H1 (cell line): ENCODE measurements around the gene DIP2B. TPM values are rescaled to one million over a fixed set of nuclear protein-coding genes. Genes with fewer than 3 reads are reported as not detected.

ENCODE experiments used
- CTCF ChIA-PET: fragments of 300-600 bp; sonication (Branson Sonifier 250); formaldehyde crosslinking; loops from one replicate; lab custom pipeline; 2021; ENCODE audit not compliant: partially characterized antibody; lab: Charles Lee
- POLR2A ChIA-PET: fragments of 300-600 bp; sonication (Branson Sonifier 250); formaldehyde crosslinking; loops from one replicate; lab custom pipeline; 2021; ENCODE audit warnings: inconsistent platforms; ENCODE audit not compliant: partially characterized antibody; lab: Charles Lee
- DNase-seq, 2 experiments: peaks; one replicate each; pipeline versions ENCODE4 v3.0.0 to v3.0.0-alpha.2; 2010 to 2022; ENCODE audit warnings: low spot score in 2 of 2, low read depth in 1 of 2, mixed read lengths in 1 of 2
- FAIRE-seq: peaks from 2 replicates; lab custom pipeline; 2011; peaks lifted over from hg19 to GRCh38; lab: Jason Lieb, UNC
- H2AFZ ChIP-seq: 2 replicates; pipeline ENCODE4 v1.8.1; 2012; ENCODE audit warnings: low read length, inconsistent platforms
- H2AK5ac ChIP-seq: 2 replicates; pipeline ENCODE4 v1.6.1; 2013; ENCODE audit warnings: low read depth, low read length
- H2BK120ac ChIP-seq: replicated peaks from 2 replicates; pipeline ENCODE3; 2013; ENCODE audit warnings: low read depth, low read length, inconsistent platforms
- H2BK12ac ChIP-seq: 2 replicates; pipeline ENCODE4 v1.6.1; 2013; ENCODE audit warnings: low read depth, low read length
- H2BK15ac ChIP-seq: 2 replicates; pipeline ENCODE4 v1.6.1; 2013; ENCODE audit warnings: low read length
- H2BK20ac ChIP-seq: 2 replicates; pipeline ENCODE4 v1.6.1; 2013; ENCODE audit warnings: low read length
- H2BK5ac ChIP-seq: 2 replicates; pipeline ENCODE4 v1.6.1; 2013; ENCODE audit warnings: low read depth, low read length
- H3K14ac ChIP-seq: 2 replicates; pipeline ENCODE4 v1.6.1; 2013; ENCODE audit warnings: inconsistent platforms; ENCODE audit not compliant: insufficient read length
- H3K18ac ChIP-seq: 2 replicates; pipeline ENCODE4 v1.6.1; 2013; ENCODE audit warnings: low read length; ENCODE audit errors: extremely low read depth
- H3K23ac ChIP-seq: 2 replicates; pipeline ENCODE4 v1.6.1; 2013; ENCODE audit warnings: inconsistent platforms; ENCODE audit not compliant: insufficient read length
- H3K23me2 ChIP-seq: 2 replicates; pipeline ENCODE4 v1.6.1; 2013; ENCODE audit warnings: low read depth, low read length
- H3K27ac ChIP-seq: 2 replicates; pipeline ENCODE4 v1.6.1; 2011; ENCODE audit warnings: low read depth, low read length, inconsistent platforms
- H3K27me3 ChIP-seq, 4 experiments: replicated peaks in 1 of 4; 1 replicate in 1 of 4; 2 replicates in 3 of 4; pipeline versions ENCODE4 v1.6.1 to v1.8.1; 2011 to 2013; ENCODE audit warnings: low read length in 3 of 4, mild to moderate bottlenecking in 3 of 4, inconsistent platforms in 2 of 4, mixed read lengths in 2 of 4, moderate library complexity in 1 of 4; ENCODE audit not compliant: control insufficient read depth in 3 of 4, insufficient read depth in 3 of 4; ENCODE audit errors: extremely low read depth in 1 of 4
- H3K36me3 ChIP-seq, 4 experiments: 2 replicates each; pipeline versions ENCODE4 v1.6.1 to v1.8.1; 2011 to 2013; ENCODE audit warnings: mild to moderate bottlenecking in 4 of 4, low read length in 3 of 4, moderate library complexity in 2 of 4, control low read depth in 1 of 4, inconsistent platforms in 1 of 4; ENCODE audit not compliant: insufficient read depth in 4 of 4, control insufficient read depth in 2 of 4
- H3K4ac ChIP-seq: replicated peaks from 2 replicates; pipeline ENCODE3; 2013; ENCODE audit warnings: low read length, low read depth, mixed read lengths, inconsistent platforms; ENCODE audit not compliant: insufficient read length
- H3K4me1 ChIP-seq, 4 experiments: replicated peaks in 1 of 4; 1 replicate in 1 of 4; 2 replicates in 3 of 4; pipeline versions ENCODE4 v1.6.1 to v1.8.1; 2011 to 2013; ENCODE audit warnings: low read length in 3 of 4, inconsistent platforms in 2 of 4, mixed read lengths in 1 of 4; ENCODE audit not compliant: insufficient read depth in 4 of 4, control insufficient read depth in 3 of 4
- H3K4me2 ChIP-seq, 2 experiments: 2 replicates each; pipeline versions ENCODE4 v1.6.1 to v1.8.1; 2011 to 2013; ENCODE audit warnings: low read depth in 2 of 2, low read length in 2 of 2, control low read depth in 1 of 2, inconsistent platforms in 1 of 2, mild to moderate bottlenecking in 1 of 2; ENCODE audit not compliant: insufficient read depth in 1 of 2
- H3K4me3 ChIP-seq, 4 experiments: fragments of 200-600, 300-600 bp in 1 of 4; sonication (generic), shearing (Covaris generic), sonication (Bioruptor Twin) in 1 of 4; 2 replicates each; pipeline versions ENCODE4 v1.5.1 to v1.8.1; 2011 to 2016; ENCODE audit warnings: low read length in 4 of 4, low read depth in 3 of 4, control low read depth in 2 of 4, inconsistent platforms in 2 of 4, mild to moderate bottlenecking in 2 of 4, mixed read lengths in 1 of 4, moderate library complexity in 1 of 4; ENCODE audit not compliant: insufficient read depth in 2 of 4; ENCODE audit errors: extremely low read depth in 1 of 4
- H3K56ac ChIP-seq: replicated peaks from 2 replicates; pipeline ENCODE3; 2013; ENCODE audit warnings: low read depth, mild to moderate bottlenecking, mixed read lengths, low read length, inconsistent platforms; ENCODE audit not compliant: insufficient read length
- H3K79me1 ChIP-seq: 2 replicates; pipeline ENCODE4 v1.6.1; 2013; ENCODE audit warnings: low read depth, low read length, control low read depth
- H3K79me2 ChIP-seq, 2 experiments: 2 replicates each; pipeline versions ENCODE4 v1.6.1 to v1.8.1; 2012 to 2013; ENCODE audit warnings: low read length in 2 of 2, mild to moderate bottlenecking in 2 of 2, inconsistent platforms in 1 of 2; ENCODE audit not compliant: insufficient read depth in 2 of 2, control insufficient read depth in 1 of 2
- H3K9ac ChIP-seq, 4 experiments: replicated peaks in 1 of 4; 1 replicate in 1 of 4; 2 replicates in 3 of 4; pipeline versions ENCODE4 v1.6.1 to v1.8.1; 2011 to 2013; ENCODE audit warnings: low read depth in 3 of 4, low read length in 3 of 4, control low read depth in 2 of 4, mild to moderate bottlenecking in 2 of 4, moderate library complexity in 2 of 4, inconsistent platforms in 1 of 4; ENCODE audit errors: extremely low read depth in 1 of 4
- H3K9me3 ChIP-seq, 2 experiments: 2 replicates each; pipeline versions ENCODE4 v1.6.1 to v1.8.1; 2012 to 2013; ENCODE audit warnings: mild to moderate bottlenecking in 2 of 2, moderate library complexity in 2 of 2, control low read depth in 1 of 2, inconsistent platforms in 1 of 2, low read depth in 1 of 2, low read length in 1 of 2, mixed read lengths in 1 of 2; ENCODE audit not compliant: insufficient read depth in 2 of 2
- H4K20me1 ChIP-seq, 2 experiments: replicated peaks in 1 of 2; 2 replicates each; pipeline versions ENCODE3 to v1.8.1; 2011 to 2013; ENCODE audit warnings: inconsistent platforms in 2 of 2, low read length in 2 of 2, mild to moderate bottlenecking in 1 of 2; ENCODE audit not compliant: insufficient read depth in 2 of 2, control insufficient read depth in 1 of 2
- H4K5ac ChIP-seq: 2 replicates; pipeline ENCODE4 v1.6.1; 2013; ENCODE audit warnings: low read length, low read depth, mixed read lengths, inconsistent platforms; ENCODE audit not compliant: insufficient read length
- H4K8ac ChIP-seq: 2 replicates; pipeline ENCODE4 v1.8.0; 2013; ENCODE audit warnings: mild to moderate bottlenecking, moderate library complexity, low read length, inconsistent platforms; ENCODE audit not compliant: insufficient read depth; ENCODE audit errors: extremely low read depth
- H4K91ac ChIP-seq: replicated peaks from 2 replicates; pipeline ENCODE3; 2013; ENCODE audit warnings: low read length, mixed read lengths, inconsistent platforms; ENCODE audit not compliant: insufficient read length
- TEAD4 ChIP-seq: IDR thresholded peaks from 2 replicates; pipeline ENCODE4 v1.6.1; 2012; ENCODE audit warnings: low read depth, low read length, inconsistent platforms, mixed read lengths
- WGBS, 2 experiments: shearing (Covaris generic) in 1 of 2; methylation state at CpG; one replicate each; pipeline versions ENCODE4 v1.1.6 to v1.1.7; 2013 to 2015; ENCODE audit warnings: low lambda C conversion rate in 2 of 2, mixed read lengths in 2 of 2, inconsistent platforms in 1 of 2, low coverage in 1 of 2, missing lambda C conversion rate in 1 of 2; ENCODE audit not compliant: insufficient replicate concordance in 2 of 2, insufficient coverage in 1 of 2, insufficient read length in 1 of 2; ENCODE audit errors: extremely low coverage in 1 of 2, missing lambda C conversion rate in 1 of 2; 5-methylcytosine and 5-hydroxymethylcytosine counted together
- polyA plus RNA-seq, 7 experiments: library from polyadenylated mRNA; depleted of rRNA in 3 of 7; stranded (reverse) in 5 of 7; unstranded in 2 of 7; fragments of >200 nt in 5 of 7; fragments of 200-250 nt in 2 of 7; gene quantifications; 1 replicate in 5 of 7; 2 replicates in 1 of 7; 4 replicates in 1 of 7; pipeline versions ENCODE4 v1.2.1 to v1.2.3, GENCODE V29; 2011 to 2013; ENCODE audit warnings: missing spikeins in 2 of 7, mixed read lengths in 2 of 7
- total RNA-seq: library from RNA; stranded (reverse); fragmentation: NEBNext Ultra II Directional; extraction: Animal tissue kit (Norgen Biotek cat#: 25700); gene quantifications from 2 replicates; pipeline ENCODE4 v1.2.1, GENCODE V29; 2021

DIP2B gene
- total and polyA plus RNA-seq, 2 of the 8 experiments (the other 6 are each of a cell fraction or from before 2014, with no cell fraction given) = 11.1 to 29.6 TPM

GRCh38 chr12:50711121-50711520 lies 206.3 kb downstream of the DIP2B start:
- 92% methylated on average over 6 of the region's 6 CpGs; no CpG with 5 or more reads in 1 of the 2 experiments for WGBS, 2 experiments
- Histone ChIP-seq H2BK20ac (no peak overlapping the region), H4K5ac (no peak overlapping the region), H3K4me1 (no peaks in the 10 kb centered on the region), H2BK5ac (no peak overlapping the region), H3K14ac (no peak overlapping the region), H3K79me2 (no peaks in the 10 kb centered on the region), H2BK12ac (no peak overlapping the region), H3K18ac (no peak overlapping the region), H3K9ac (no peak overlapping the region), H2BK120ac (no peak overlapping the region), H2AK5ac (no peak overlapping the region), H2BK15ac (no peak overlapping the region), H3K27ac (no peak overlapping the region), H3K4me3 (no peak overlapping the region), H3K4ac (no peak overlapping the region), H3K56ac (no peak overlapping the region), H2AFZ (no peak overlapping the region), H3K79me1 (no peaks in the 10 kb centered on the region), H4K8ac (no peak overlapping the region), H3K36me3 (peaks cover 3 to 33% (median 27%) of the 10 kb centered on the region in 4 experiments; a peak in 6 of 8 replicates), H3K23ac (no peak overlapping the region), H4K91ac (no peak overlapping the region), H3K4me2 (no peak overlapping the region), H4K20me1 (peaks cover 1 to 3% of the 10 kb centered on the region in 2 experiments), H3K9me3 (no peaks in the 10 kb centered on the region), H3K23me2 (no peaks in the 10 kb centered on the region), H3K27me3 (no peaks in the 10 kb centered on the region)
- CTCF ChIA-PET = no interaction called here
- FAIRE-seq (no peak), DNase-seq (no peak)
- no peak for TF ChIP-seq TEAD4
- POLR2A ChIA-PET = no interaction called here
